ENCODE results near the gene CAMK2N1.
A peak's percentile ranks its signal among the peaks of the same experiment; 100 is the strongest.
"Not testable (repeated sequence)": the region's sequence is repeated elsewhere in the genome, so short reads cannot be mapped to it uniquely, and the experiment has no call there.

Gene CAMK2N1

GRCh38 chr1:20496725-20497383 lies 10.8 kb upstream of the CAMK2N1 start:
- Histone ChIP-seq H3K4me1 (ENCODE audit: control insufficient read depth, insufficient read depth, low read depth, low read length) (peaks cover 22% of the 10 kb centered on the region), H3K79me1 (replicated peaks; ENCODE audit: low read length, poor library complexity, severe bottlenecking) (peaks cover 12% of the 10 kb centered on the region), H3K36me3 (ENCODE audit: control insufficient read depth in 1 of 2, insufficient read depth in 2 of 2, low read depth in 1 of 2, low read length in 2 of 2) (peaks cover 40 to 47% of the 10 kb centered on the region in 2 experiments)
- H2BK12ac ChIP-seq (ENCODE audit: low read length in 2 of 2); H3K27ac ChIP-seq (ENCODE audit: low read length, poor library complexity, severe bottlenecking); H3K4ac ChIP-seq (ENCODE audit: low read depth in 1 of 2, low read length in 2 of 2); H2AK5ac ChIP-seq (ENCODE audit: low read length, severe bottlenecking); H2AFZ ChIP-seq (ENCODE audit: low read depth, low read length); H3K23ac ChIP-seq (ENCODE audit: low read length in 2 of 2); H3K14ac ChIP-seq (ENCODE audit: low read length in 2 of 2); H3K27me3 ChIP-seq (ENCODE audit: control insufficient read depth in 1 of 2, insufficient read depth in 1 of 2, low read length in 2 of 2); H2BK15ac ChIP-seq (ENCODE audit: low read depth, poor library complexity, severe bottlenecking); H3K9ac ChIP-seq (ENCODE audit: low read length); H3K4me2 ChIP-seq (ENCODE audit: low read length, poor library complexity, severe bottlenecking); H3K4me3 ChIP-seq (ENCODE audit: insufficient read depth in 1 of 2, low read depth in 1 of 2, low read length in 2 of 2); H2BK120ac ChIP-seq (ENCODE audit: low read depth, low read length); H3K18ac ChIP-seq (ENCODE audit: low read depth in 1 of 2, low read length in 2 of 2); H4K8ac ChIP-seq (ENCODE audit: low read length); H2BK5ac ChIP-seq (ENCODE audit: low read depth, low read length, poor library complexity, severe bottlenecking); H3K9me3 ChIP-seq (ENCODE audit: control insufficient read depth, low read length); H4K91ac ChIP-seq (ENCODE audit: low read length); DNase-seq: not testable (repeated sequence)
- WGBS, result 83% methylated on average over 12 of the region's 12 CpGs

GRCh38 chr1:20496241-20496661 lies 10.2 kb upstream of the CAMK2N1 start:
- Histone ChIP-seq H3K79me1 (replicated peaks; ENCODE audit: low read length, poor library complexity, severe bottlenecking) (peaks cover 9% of the 10 kb centered on the region), H3K4me3 (ENCODE audit: insufficient read depth in 1 of 2, low read depth in 1 of 2, low read length in 2 of 2) (no peak overlapping the region), H2AK5ac (ENCODE audit: low read length, severe bottlenecking) (no peak overlapping the region), H2BK5ac (ENCODE audit: low read depth, low read length, poor library complexity, severe bottlenecking) (no peak overlapping the region), H2BK120ac (ENCODE audit: low read depth, low read length) (no peak overlapping the region), H3K14ac (ENCODE audit: low read length in 2 of 2) (no peak overlapping the region), H3K9me3 (ENCODE audit: control insufficient read depth, low read length) (no peaks in the 10 kb centered on the region), H3K27me3 (ENCODE audit: control insufficient read depth in 1 of 2, insufficient read depth in 1 of 2, low read length in 2 of 2) (no peaks in the 10 kb centered on the region), H2BK15ac (ENCODE audit: low read depth, poor library complexity, severe bottlenecking) (no peak overlapping the region), H4K91ac (ENCODE audit: low read length) (peak overlapping the region; percentile 16), H2BK12ac (ENCODE audit: low read length in 2 of 2) (peak overlapping the region in 1 of 2 experiments; percentile 15), H3K36me3 (ENCODE audit: control insufficient read depth in 1 of 2, insufficient read depth in 2 of 2, low read depth in 1 of 2, low read length in 2 of 2) (peaks cover 36 to 41% of the 10 kb centered on the region in 2 experiments), H2AFZ (ENCODE audit: low read depth, low read length) (no peak overlapping the region), H3K4ac (ENCODE audit: low read depth in 1 of 2, low read length in 2 of 2) (no peak overlapping the region), H3K23ac (ENCODE audit: low read length in 2 of 2) (no peak overlapping the region), H3K9ac (ENCODE audit: low read length) (no peak overlapping the region), H3K4me2 (ENCODE audit: low read length, poor library complexity, severe bottlenecking) (no peak overlapping the region), H3K4me1 (ENCODE audit: control insufficient read depth, insufficient read depth, low read depth, low read length) (peaks cover 22% of the 10 kb centered on the region), H4K8ac (ENCODE audit: low read length) (peak overlapping the region; percentile 53), H3K27ac (ENCODE audit: low read length, poor library complexity, severe bottlenecking) (peak overlapping the region; percentile 21), H3K18ac (ENCODE audit: low read depth in 1 of 2, low read length in 2 of 2) (peak overlapping the region in 1 of 2 experiments; percentile 31)
- WGBS, result 4% methylated on average over 6 of the region's 8 CpGs
- DNase-seq, result peak; percentile 64

- H2AFZ ChIP-seq (ENCODE audit: low read depth, low read length), result no peak overlapping the region
- H3K79me1 ChIP-seq (replicated peaks; ENCODE audit: low read length, poor library complexity, severe bottlenecking), result peaks cover 9% of the 10 kb centered on the region
- H3K36me3 ChIP-seq (ENCODE audit: control insufficient read depth in 1 of 2, insufficient read depth in 2 of 2, low read depth in 1 of 2, low read length in 2 of 2), result peaks cover 30 to 35% of the 10 kb centered on the region in 2 experiments
- H2BK120ac ChIP-seq (ENCODE audit: low read depth, low read length), result no peak overlapping the region
- H3K9ac ChIP-seq (ENCODE audit: low read length), result peak overlapping the region; percentile 42
- no peak overlapping the region for H4K8ac ChIP-seq (ENCODE audit: low read length)
- H3K4ac ChIP-seq (ENCODE audit: low read depth in 1 of 2, low read length in 2 of 2), result no peak overlapping the region
- H3K23ac ChIP-seq (ENCODE audit: low read length in 2 of 2), result no peak overlapping the region
- H3K27me3 ChIP-seq (ENCODE audit: control insufficient read depth in 1 of 2, insufficient read depth in 1 of 2, low read length in 2 of 2), result no peaks in the 10 kb centered on the region
- no peaks in the 10 kb centered on the region for H3K9me3 ChIP-seq (ENCODE audit: control insufficient read depth, low read length)
- H2BK12ac ChIP-seq (ENCODE audit: low read length in 2 of 2), result peak overlapping the region; percentile 15 to 86
- no peak overlapping the region for H2AK5ac ChIP-seq (ENCODE audit: low read length, severe bottlenecking)
- no peak overlapping the region for H3K4me3 ChIP-seq (ENCODE audit: insufficient read depth in 1 of 2, low read depth in 1 of 2, low read length in 2 of 2)
- peak overlapping the region; percentile 53 for H4K91ac ChIP-seq (ENCODE audit: low read length)
- no peak overlapping the region for H2BK15ac ChIP-seq (ENCODE audit: low read depth, poor library complexity, severe bottlenecking)
- H3K14ac ChIP-seq (ENCODE audit: low read length in 2 of 2), result no peak overlapping the region
- H2BK5ac ChIP-seq (ENCODE audit: low read depth, low read length, poor library complexity, severe bottlenecking), result no peak overlapping the region
- DNase-seq, result no peak
- H3K4me1 ChIP-seq (ENCODE audit: control insufficient read depth, insufficient read depth, low read depth, low read length), result peaks cover 22% of the 10 kb centered on the region
- H3K18ac ChIP-seq (ENCODE audit: low read depth in 1 of 2, low read length in 2 of 2), result peak overlapping the region in 1 of 2 experiments; percentile 31
- H3K27ac ChIP-seq (ENCODE audit: low read length, poor library complexity, severe bottlenecking), result peak overlapping the region; percentile 1
- no peak overlapping the region for H3K4me2 ChIP-seq (ENCODE audit: low read length, poor library complexity, severe bottlenecking)
- 75% methylated on average over 1 of the region's 1 CpG for WGBS
Measured at GRCh38 chr1:20495661-20496060, 9.7 kb upstream of the CAMK2N1 start.

- peak overlapping the region in 1 of 2 experiments; percentile 52 for H3K4me3 ChIP-seq (ENCODE audit: insufficient read depth in 1 of 2, low read depth in 1 of 2, low read length in 2 of 2)
- H3K27ac ChIP-seq (ENCODE audit: low read length, poor library complexity, severe bottlenecking), result no peak overlapping the region
- H2AFZ ChIP-seq (ENCODE audit: low read depth, low read length), result no peak overlapping the region
- no peak overlapping the region for H2BK5ac ChIP-seq (ENCODE audit: low read depth, low read length, poor library complexity, severe bottlenecking)
- WGBS, result 16% methylated on average over 5 of the region's 5 CpGs
- H2BK120ac ChIP-seq (ENCODE audit: low read depth, low read length), result peak overlapping the region; percentile 27
- peak; percentile 90 for DNase-seq
- peaks cover 9% of the 10 kb centered on the region for H3K79me1 ChIP-seq (replicated peaks; ENCODE audit: low read length, poor library complexity, severe bottlenecking)
- no peak overlapping the region for H2BK15ac ChIP-seq (ENCODE audit: low read depth, poor library complexity, severe bottlenecking)
- no peak overlapping the region for H3K14ac ChIP-seq (ENCODE audit: low read length in 2 of 2)
- peak overlapping the region; percentile 35 to 46 for H3K18ac ChIP-seq (ENCODE audit: low read depth in 1 of 2, low read length in 2 of 2)
- no peak overlapping the region for H3K4ac ChIP-seq (ENCODE audit: low read depth in 1 of 2, low read length in 2 of 2)
- H3K23ac ChIP-seq (ENCODE audit: low read length in 2 of 2), result no peak overlapping the region
- no peaks in the 10 kb centered on the region for H3K27me3 ChIP-seq (ENCODE audit: control insufficient read depth in 1 of 2, insufficient read depth in 1 of 2, low read length in 2 of 2)
- H2BK12ac ChIP-seq (ENCODE audit: low read length in 2 of 2), result peak overlapping the region in 1 of 2 experiments; percentile 18
- H4K8ac ChIP-seq (ENCODE audit: low read length), result peak overlapping the region; percentile 57
- no peaks in the 10 kb centered on the region for H3K9me3 ChIP-seq (ENCODE audit: control insufficient read depth, low read length)
- peak overlapping the region; percentile 59 for H4K91ac ChIP-seq (ENCODE audit: low read length)
- no peak overlapping the region for H3K4me2 ChIP-seq (ENCODE audit: low read length, poor library complexity, severe bottlenecking)
- peak overlapping the region; percentile 42 for H3K9ac ChIP-seq (ENCODE audit: low read length)
- H3K36me3 ChIP-seq (ENCODE audit: control insufficient read depth in 1 of 2, insufficient read depth in 2 of 2, low read depth in 1 of 2, low read length in 2 of 2), result peaks cover 21 to 26% of the 10 kb centered on the region in 2 experiments
- H2AK5ac ChIP-seq (ENCODE audit: low read length, severe bottlenecking), result no peak overlapping the region
- peaks cover 22% of the 10 kb centered on the region for H3K4me1 ChIP-seq (ENCODE audit: control insufficient read depth, insufficient read depth, low read depth, low read length)
Measured at GRCh38 chr1:20494609-20495311, 8.8 kb upstream of the CAMK2N1 start.
